Loucy (cell line): ENCODE results near the gene PTPRN2.

Source experiments
- CTCF ChIP-seq: fragments of 200-600 bp; sonication (generic); conservative IDR thresholded peaks from 2 replicates; pipeline ENCODE4 v1.5.1; 2014; ENCODE audit warnings: mild to moderate bottlenecking, antibody characterized with exemption, low read length
- EZH2phosphoT487 ChIP-seq: fragments of 200-600 bp; IDR thresholded peaks from 2 replicates; pipeline ENCODE4 v1.6.1; 2018; ENCODE audit warnings: antibody characterized with exemption, mild to moderate bottlenecking, moderate library complexity, borderline replicate concordance

DNA sequence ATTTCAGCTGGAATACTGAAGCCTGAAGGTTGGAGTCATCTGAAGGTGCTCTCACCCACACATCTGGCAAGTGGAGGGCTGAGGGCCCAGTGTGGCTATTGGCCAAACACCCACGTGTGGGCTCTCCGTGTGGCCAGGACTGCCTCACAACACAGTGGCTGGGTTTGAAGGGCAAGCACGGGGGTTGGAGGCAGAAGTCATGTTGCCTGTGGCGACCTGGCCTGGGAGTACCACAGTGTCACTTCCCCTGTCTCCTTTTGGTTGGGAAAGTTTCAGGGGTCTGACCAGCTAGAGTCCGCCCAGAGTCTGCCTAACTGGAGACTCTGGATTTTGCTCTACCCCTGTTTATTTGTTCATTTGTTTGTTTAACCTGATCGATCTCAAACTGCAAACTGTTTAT is 1081.4 kb downstream of the PTPRN2 start:
- TF ChIP-seq CTCF: no peak
- no peak for TF ChIP-seq EZH2phosphoT487
